DND-41 (cell line): ENCODE measurements around the gene ABCF2.

Experiments used
- EZH2 ChIP-seq: IDR thresholded peaks from 3 replicates; pipeline ENCODE4 v1.6.1; 2012; ENCODE audit warnings: borderline replicate concordance, low read depth, mild to moderate bottlenecking, moderate library complexity, low read length, inconsistent platforms; ENCODE audit not compliant: severe bottlenecking
- TF ChIP-seq, protein P1 (sequence below): IDR thresholded peaks from 2 replicates; pipeline ENCODE4 v1.5.1; 2012; ENCODE audit warnings: borderline replicate concordance, low read length, moderate library complexity, mild to moderate bottlenecking; ENCODE audit not compliant: poor library complexity, severe bottlenecking; ENCODE audit errors: extremely low read depth

DNA sequence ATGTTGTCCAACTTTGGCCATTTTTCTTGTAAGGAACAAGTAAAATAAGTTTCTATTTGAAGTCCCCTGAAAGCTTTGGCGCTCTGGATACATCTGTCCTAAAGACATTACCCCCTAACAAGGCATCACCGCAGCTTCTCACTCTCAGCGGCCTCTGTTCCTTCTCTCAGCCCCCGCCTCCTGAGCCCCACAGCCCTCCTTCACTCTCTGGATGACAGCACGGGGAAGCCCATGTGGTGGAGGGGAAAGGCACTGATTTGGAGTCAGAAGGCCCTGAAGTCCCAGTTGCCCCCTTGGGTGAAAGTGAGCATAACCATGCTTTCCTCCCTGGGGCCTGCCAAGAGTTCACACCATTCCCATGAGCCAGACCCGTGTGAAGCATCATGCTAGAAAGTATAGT is 21.3 kb downstream of the ABCF2 start:
- TF ChIP-seq, protein P1, sequence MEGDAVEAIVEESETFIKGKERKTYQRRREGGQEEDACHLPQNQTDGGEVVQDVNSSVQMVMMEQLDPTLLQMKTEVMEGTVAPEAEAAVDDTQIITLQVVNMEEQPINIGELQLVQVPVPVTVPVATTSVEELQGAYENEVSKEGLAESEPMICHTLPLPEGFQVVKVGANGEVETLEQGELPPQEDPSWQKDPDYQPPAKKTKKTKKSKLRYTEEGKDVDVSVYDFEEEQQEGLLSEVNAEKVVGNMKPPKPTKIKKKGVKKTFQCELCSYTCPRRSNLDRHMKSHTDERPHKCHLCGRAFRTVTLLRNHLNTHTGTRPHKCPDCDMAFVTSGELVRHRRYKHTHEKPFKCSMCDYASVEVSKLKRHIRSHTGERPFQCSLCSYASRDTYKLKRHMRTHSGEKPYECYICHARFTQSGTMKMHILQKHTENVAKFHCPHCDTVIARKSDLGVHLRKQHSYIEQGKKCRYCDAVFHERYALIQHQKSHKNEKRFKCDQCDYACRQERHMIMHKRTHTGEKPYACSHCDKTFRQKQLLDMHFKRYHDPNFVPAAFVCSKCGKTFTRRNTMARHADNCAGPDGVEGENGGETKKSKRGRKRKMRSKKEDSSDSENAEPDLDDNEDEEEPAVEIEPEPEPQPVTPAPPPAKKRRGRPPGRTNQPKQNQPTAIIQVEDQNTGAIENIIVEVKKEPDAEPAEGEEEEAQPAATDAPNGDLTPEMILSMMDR: no peak
- TF ChIP-seq EZH2: no peak
